HUES48 (cell line): ENCODE data around the gene SYNGR2.

Source experiments
- H3K27ac ChIP-seq: one replicate; pipeline ENCODE4 v1.7.0; 2013; ENCODE audit warnings: low read depth, low read length, inconsistent platforms
- H3K27me3 ChIP-seq: 2 replicates; pipeline ENCODE4 v1.6.1; 2013; ENCODE audit warnings: mild to moderate bottlenecking, low read length; ENCODE audit not compliant: control insufficient read depth, insufficient read depth
- H3K36me3 ChIP-seq: 2 replicates; pipeline ENCODE4 v1.6.1; 2013; ENCODE audit warnings: low read length; ENCODE audit not compliant: control insufficient read depth, insufficient read depth
- H3K4me1 ChIP-seq: 2 replicates; pipeline ENCODE4 v1.6.1; 2013; ENCODE audit warnings: mild to moderate bottlenecking, low read length; ENCODE audit not compliant: control insufficient read depth, insufficient read depth
- H3K4me3 ChIP-seq: 2 replicates; pipeline ENCODE4 v1.5.1; 2013; ENCODE audit warnings: mild to moderate bottlenecking, low read depth, low read length
- H3K9ac ChIP-seq: 2 replicates; pipeline ENCODE4 v1.6.1; 2013; ENCODE audit warnings: mild to moderate bottlenecking, low read depth, low read length, moderate library complexity
- H3K9me3 ChIP-seq: 2 replicates; pipeline ENCODE4 v1.6.1; 2013; ENCODE audit warnings: low read length; ENCODE audit not compliant: control insufficient read depth, insufficient read depth

Gene SYNGR2

GRCh38 chr17:78202666-78203065 is 34.3 kb downstream of the SYNGR2 start:
- peaks cover 34% of the 10 kb centered on the region for H3K36me3 ChIP-seq

DNA sequence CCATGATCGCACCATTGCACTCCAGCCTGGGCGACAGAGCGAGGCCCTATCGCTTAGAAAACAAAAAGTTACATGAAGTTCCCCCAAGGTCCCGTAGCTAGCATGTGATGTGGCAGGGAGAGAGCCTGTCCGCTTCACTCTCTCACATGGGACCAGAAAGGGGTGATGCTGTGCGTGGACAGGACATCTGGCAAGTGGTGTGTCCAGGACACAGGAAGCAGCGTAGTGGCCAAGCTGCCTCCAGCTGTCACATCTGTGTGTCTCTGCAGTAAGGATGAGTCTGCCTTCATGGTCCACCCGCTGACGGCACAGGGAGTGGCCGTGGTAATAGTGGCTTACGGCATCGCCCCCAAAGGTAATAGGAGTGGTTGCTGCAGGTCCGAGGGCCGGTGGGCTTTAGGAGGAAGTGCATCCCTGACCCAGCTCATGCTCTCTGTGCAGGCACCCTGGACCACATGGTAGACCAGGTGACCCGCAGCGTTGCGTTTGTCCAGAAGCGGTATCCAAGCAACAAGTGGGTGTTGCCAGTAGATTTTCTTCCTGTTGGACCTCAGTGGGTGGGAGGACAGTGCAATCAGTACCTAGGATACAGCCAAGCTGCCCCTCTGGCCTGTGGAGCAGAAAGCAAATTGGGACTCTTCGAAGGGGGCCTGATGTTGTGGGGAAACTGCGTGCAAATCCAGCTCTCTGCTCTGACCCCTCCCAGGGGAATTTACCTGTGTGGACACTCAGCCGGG is 36.2 kb downstream of the SYNGR2 start:
- H3K4me1 ChIP-seq: no peaks in the 10 kb centered on the region
- no peak overlapping the region for H3K27ac ChIP-seq
- H3K9ac ChIP-seq: no peak overlapping the region
- H3K4me3 ChIP-seq: no peak overlapping the region
- H3K36me3 ChIP-seq: peaks cover 29% of the 10 kb centered on the region
- H3K27me3 ChIP-seq: no peaks in the 10 kb centered on the region
- no peaks in the 10 kb centered on the region for H3K9me3 ChIP-seq

More at GRCh38 chr17:78202666-78203065, 34.3 kb downstream of the SYNGR2 start:
- no peak overlapping the region for H3K4me3 ChIP-seq
- no peak overlapping the region for H3K27ac ChIP-seq
- H3K9me3 ChIP-seq: no peaks in the 10 kb centered on the region
- H3K9ac ChIP-seq: no peak overlapping the region
- H3K27me3 ChIP-seq: no peaks in the 10 kb centered on the region
- peaks cover 5% of the 10 kb centered on the region; the same call in 1 of the 2 replicates for H3K4me1 ChIP-seq

DNA sequence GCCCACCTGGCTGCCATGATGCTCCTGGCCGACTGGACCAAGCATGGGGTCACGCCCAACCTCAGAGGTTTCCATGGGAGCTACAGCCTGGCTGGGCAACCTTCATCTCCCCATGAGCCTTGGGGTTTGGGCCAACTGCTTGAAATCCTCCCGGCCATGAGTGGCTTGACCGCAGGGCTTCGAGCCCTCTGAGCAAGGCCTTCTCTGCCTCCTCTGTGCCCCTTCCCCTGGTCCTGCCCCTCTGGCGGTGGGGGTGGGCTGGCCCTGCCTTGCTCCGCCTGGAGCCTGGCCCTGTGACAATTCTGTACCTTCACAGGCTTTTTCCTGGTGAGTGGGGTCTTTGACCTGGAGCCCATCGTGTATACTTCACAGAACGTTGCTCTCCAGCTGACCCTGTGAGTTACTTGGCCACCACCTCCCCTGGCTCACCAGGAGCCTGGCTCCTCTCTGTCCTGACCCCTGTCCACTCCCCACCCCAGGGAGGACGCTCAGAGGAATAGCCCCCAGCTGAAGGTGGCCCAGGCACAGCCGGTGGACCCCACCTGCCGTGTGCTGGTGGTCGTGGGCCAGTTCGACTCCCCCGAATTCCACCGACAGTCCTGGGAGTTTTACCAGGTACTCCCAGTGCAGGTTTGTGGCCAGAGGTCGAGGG is 36.9 kb downstream of the SYNGR2 start:
- no peak overlapping the region for H3K27ac ChIP-seq
- peaks cover 29% of the 10 kb centered on the region for H3K36me3 ChIP-seq
- H3K27me3 ChIP-seq: no peaks in the 10 kb centered on the region
- H3K4me3 ChIP-seq: no peak overlapping the region
- H3K9me3 ChIP-seq: no peaks in the 10 kb centered on the region
- H3K4me1 ChIP-seq: no peaks in the 10 kb centered on the region
- no peak overlapping the region for H3K9ac ChIP-seq

DNA sequence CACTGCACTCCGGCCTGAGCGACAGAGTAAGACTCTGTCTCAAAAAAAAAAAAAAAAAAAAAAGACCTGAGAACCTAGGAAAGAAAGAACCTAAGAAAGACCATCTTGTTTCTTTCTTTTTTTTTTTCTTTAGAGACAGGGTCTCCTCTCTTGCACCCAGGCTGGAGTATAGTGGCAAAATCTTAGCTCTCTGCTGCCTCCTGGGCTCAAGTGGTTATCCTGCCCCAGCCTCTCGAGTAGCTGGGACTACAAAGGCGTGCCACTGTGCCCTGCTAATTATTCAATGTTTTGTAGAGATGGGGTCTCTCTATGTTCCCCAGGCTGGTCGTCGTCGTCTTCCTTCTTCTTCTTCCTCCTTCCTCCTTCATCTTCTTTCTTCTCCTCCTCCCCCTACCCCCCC is 37.9 kb downstream of the SYNGR2 start:
- no peaks in the 10 kb centered on the region for H3K4me1 ChIP-seq
- H3K27me3 ChIP-seq: no peaks in the 10 kb centered on the region
- H3K36me3 ChIP-seq: peaks cover 29% of the 10 kb centered on the region
- H3K27ac ChIP-seq: no peak overlapping the region
- H3K9ac ChIP-seq: no peak overlapping the region
- no peak overlapping the region for H3K4me3 ChIP-seq
- no peaks in the 10 kb centered on the region for H3K9me3 ChIP-seq

DNA sequence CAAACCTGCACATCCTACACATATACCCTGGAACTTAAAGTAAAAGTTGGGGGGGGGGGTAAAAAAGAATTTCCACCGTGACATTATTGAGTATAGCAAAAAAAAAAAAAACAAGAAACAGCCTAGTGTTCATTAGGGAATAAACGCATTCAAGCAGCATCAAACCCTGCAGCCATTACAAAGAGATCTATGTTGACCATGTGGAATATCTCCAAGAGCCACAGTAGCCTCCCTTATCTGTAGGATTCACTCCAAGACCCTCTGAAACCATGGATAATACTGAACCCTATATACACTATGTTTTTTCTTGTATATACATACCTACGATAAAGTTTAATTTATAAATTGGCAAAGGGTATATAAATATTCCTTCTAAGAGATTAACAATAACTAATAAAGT is 40.1 kb downstream of the SYNGR2 start:
- no peaks in the 10 kb centered on the region for H3K27me3 ChIP-seq
- peaks cover 22% of the 10 kb centered on the region for H3K36me3 ChIP-seq
- H3K4me3 ChIP-seq: no peak overlapping the region
- no peaks in the 10 kb centered on the region for H3K9me3 ChIP-seq
- H3K4me1 ChIP-seq: no peaks in the 10 kb centered on the region
- no peak overlapping the region for H3K9ac ChIP-seq
- no peak overlapping the region for H3K27ac ChIP-seq

DNA sequence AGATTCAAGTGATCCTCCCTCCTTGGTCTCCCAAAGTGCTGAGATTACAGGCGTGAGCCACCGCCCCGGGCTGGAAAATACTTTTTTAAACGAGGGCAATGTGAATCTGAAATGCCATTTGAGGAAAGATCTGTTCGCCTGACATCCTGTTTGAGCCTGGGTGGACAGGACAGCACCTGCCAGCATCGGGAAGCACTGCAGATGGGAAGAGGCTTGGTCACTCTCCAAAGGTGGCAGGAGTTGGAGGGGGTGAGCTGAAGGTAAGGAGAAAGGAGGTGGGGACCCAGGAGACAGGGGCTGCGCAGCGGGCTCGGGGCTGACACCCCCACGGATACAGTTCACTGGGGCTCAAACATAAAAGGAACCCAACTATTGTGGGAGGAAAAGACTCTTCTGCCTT is 41.7 kb downstream of the SYNGR2 start:
- Histone ChIP-seq H3K9ac (no peak overlapping the region), H3K4me3 (no peak overlapping the region), H3K27me3 (no peaks in the 10 kb centered on the region), H3K27ac (no peak overlapping the region), H3K4me1 (no peaks in the 10 kb centered on the region), H3K36me3 (peaks cover 8% of the 10 kb centered on the region; the same call in 1 of the 2 replicates), H3K9me3 (no peaks in the 10 kb centered on the region)

DNA sequence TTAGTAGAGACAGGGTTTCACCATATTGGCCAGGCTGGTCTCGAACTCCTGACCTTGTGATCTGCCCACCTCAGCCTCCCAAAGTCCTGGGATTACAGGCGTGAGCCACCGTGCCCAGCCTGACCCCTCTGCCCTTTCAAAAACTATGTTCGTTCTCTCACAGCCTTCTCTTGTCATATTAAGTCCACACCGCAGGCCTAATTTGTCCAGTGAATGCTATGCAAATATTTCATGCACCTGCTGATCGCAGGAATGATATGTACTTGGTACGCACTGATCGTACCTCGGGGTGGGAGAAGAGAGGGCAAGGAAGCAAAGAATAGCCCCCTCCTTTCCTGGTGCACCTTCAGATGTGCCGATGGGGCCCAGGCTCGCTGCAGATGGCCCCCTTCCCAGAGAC is 42.7 kb downstream of the SYNGR2 start:
- no peaks in the 10 kb centered on the region for H3K9me3 ChIP-seq
- no peak overlapping the region for H3K9ac ChIP-seq
- H3K4me1 ChIP-seq: no peaks in the 10 kb centered on the region
- no peak overlapping the region for H3K27ac ChIP-seq
- no peaks in the 10 kb centered on the region for H3K27me3 ChIP-seq
- peaks cover 4% of the 10 kb centered on the region; the same call in 1 of the 2 replicates for H3K36me3 ChIP-seq
- no peak overlapping the region for H3K4me3 ChIP-seq

DNA sequence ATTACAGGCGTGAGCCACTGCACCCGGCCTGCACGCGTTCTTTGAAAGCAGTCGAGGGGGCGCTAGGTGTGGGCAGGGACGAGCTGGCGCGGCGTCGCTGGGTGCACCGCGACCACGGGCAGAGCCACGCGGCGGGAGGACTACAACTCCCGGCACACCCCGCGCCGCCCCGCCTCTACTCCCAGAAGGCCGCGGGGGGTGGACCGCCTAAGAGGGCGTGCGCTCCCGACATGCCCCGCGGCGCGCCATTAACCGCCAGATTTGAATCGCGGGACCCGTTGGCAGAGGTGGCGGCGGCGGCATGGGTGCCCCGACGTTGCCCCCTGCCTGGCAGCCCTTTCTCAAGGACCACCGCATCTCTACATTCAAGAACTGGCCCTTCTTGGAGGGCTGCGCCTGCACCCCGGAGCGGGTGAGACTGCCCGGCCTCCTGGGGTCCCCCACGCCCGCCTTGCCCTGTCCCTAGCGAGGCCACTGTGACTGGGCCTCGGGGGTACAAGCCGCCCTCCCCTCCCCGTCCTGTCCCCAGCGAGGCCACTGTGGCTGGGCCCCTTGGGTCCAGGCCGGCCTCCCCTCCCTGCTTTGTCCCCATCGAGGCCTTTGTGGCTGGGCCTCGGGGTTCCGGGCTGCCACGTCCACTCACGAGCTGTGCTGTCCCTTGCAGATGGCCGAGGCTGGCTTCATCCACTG is 45.8 kb downstream of the SYNGR2 start, which contains the start of gene BIRC5:
Gene BIRC5, plus strand, starts transcription at position 238 of the 690 bp plus-strand sequence. Its CDS starts 64 bp downstream, at position 302.
- Histone ChIP-seq H3K27ac (peak within 1 kb of the TSS; percentile 44), H3K4me3 (peak within 1 kb of the TSS; percentile 92), H3K9me3 (no peaks in the 10 kb centered on the region), H3K36me3 (peaks cover 24% of the 10 kb centered on the region), H3K9ac (peak within 1 kb of the TSS; percentile 78), H3K27me3 (no peaks in the 10 kb centered on the region), H3K4me1 (no peaks in the 10 kb centered on the region)

DNA sequence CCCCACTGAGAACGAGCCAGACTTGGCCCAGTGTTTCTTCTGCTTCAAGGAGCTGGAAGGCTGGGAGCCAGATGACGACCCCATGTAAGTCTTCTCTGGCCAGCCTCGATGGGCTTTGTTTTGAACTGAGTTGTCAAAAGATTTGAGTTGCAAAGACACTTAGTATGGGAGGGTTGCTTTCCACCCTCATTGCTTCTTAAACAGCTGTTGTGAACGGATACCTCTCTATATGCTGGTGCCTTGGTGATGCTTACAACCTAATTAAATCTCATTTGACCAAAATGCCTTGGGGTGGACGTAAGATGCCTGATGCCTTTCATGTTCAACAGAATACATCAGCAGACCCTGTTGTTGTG is 46.3 kb downstream of the SYNGR2 start:
- peak overlapping the region; percentile 78 for H3K9ac ChIP-seq
- no peaks in the 10 kb centered on the region for H3K27me3 ChIP-seq
- H3K36me3 ChIP-seq: peaks cover 29% of the 10 kb centered on the region
- no peak overlapping the region for H3K27ac ChIP-seq
- H3K9me3 ChIP-seq: no peaks in the 10 kb centered on the region
- H3K4me3 ChIP-seq: peak overlapping the region; percentile 92
- H3K4me1 ChIP-seq: no peaks in the 10 kb centered on the region

GRCh38 chr17:78219396-78220150 is 51.2 kb downstream of the SYNGR2 start:
- Histone ChIP-seq H3K27ac (no peak overlapping the region), H3K27me3 (no peaks in the 10 kb centered on the region), H3K4me1 (no peaks in the 10 kb centered on the region), H3K4me3 (no peak overlapping the region), H3K9ac (no peak overlapping the region), H3K36me3 (peaks cover 70% of the 10 kb centered on the region), H3K9me3 (no peaks in the 10 kb centered on the region)
